H1 (cell line): Measurements from ENCODE around the gene MFSD6L. TPM values are rescaled to one million over a fixed set of nuclear protein-coding genes. Genes with fewer than 3 reads are reported as not detected.

Source experiments
- CTCF ChIA-PET: fragments of 300-600 bp; sonication (Branson Sonifier 250); formaldehyde crosslinking; loops from one replicate; lab custom pipeline; 2021; ENCODE audit not compliant: partially characterized antibody; lab: Charles Lee
- POLR2A ChIA-PET: fragments of 300-600 bp; sonication (Branson Sonifier 250); formaldehyde crosslinking; loops from one replicate; lab custom pipeline; 2021; ENCODE audit warnings: inconsistent platforms; ENCODE audit not compliant: partially characterized antibody; lab: Charles Lee
- DNase-seq, 2 experiments: peaks; one replicate each; pipeline versions ENCODE4 v3.0.0 to v3.0.0-alpha.2; 2010 to 2022; ENCODE audit warnings: low spot score in 2 of 2, low read depth in 1 of 2, mixed read lengths in 1 of 2
- FAIRE-seq: peaks from 2 replicates; lab custom pipeline; 2011; peaks lifted over from hg19 to GRCh38; lab: Jason Lieb, UNC
- H2AFZ ChIP-seq: 2 replicates; pipeline ENCODE4 v1.8.1; 2012; ENCODE audit warnings: low read length, inconsistent platforms
- H2AK5ac ChIP-seq: 2 replicates; pipeline ENCODE4 v1.6.1; 2013; ENCODE audit warnings: low read depth, low read length
- H2BK120ac ChIP-seq: replicated peaks from 2 replicates; pipeline ENCODE3; 2013; ENCODE audit warnings: low read depth, low read length, inconsistent platforms
- H2BK12ac ChIP-seq: 2 replicates; pipeline ENCODE4 v1.6.1; 2013; ENCODE audit warnings: low read depth, low read length
- H2BK15ac ChIP-seq: 2 replicates; pipeline ENCODE4 v1.6.1; 2013; ENCODE audit warnings: low read length
- H2BK20ac ChIP-seq: 2 replicates; pipeline ENCODE4 v1.6.1; 2013; ENCODE audit warnings: low read length
- H2BK5ac ChIP-seq: 2 replicates; pipeline ENCODE4 v1.6.1; 2013; ENCODE audit warnings: low read depth, low read length
- H3K14ac ChIP-seq: 2 replicates; pipeline ENCODE4 v1.6.1; 2013; ENCODE audit warnings: inconsistent platforms; ENCODE audit not compliant: insufficient read length
- H3K18ac ChIP-seq: 2 replicates; pipeline ENCODE4 v1.6.1; 2013; ENCODE audit warnings: low read length; ENCODE audit errors: extremely low read depth
- H3K23ac ChIP-seq: 2 replicates; pipeline ENCODE4 v1.6.1; 2013; ENCODE audit warnings: inconsistent platforms; ENCODE audit not compliant: insufficient read length
- H3K23me2 ChIP-seq: 2 replicates; pipeline ENCODE4 v1.6.1; 2013; ENCODE audit warnings: low read depth, low read length
- H3K27ac ChIP-seq: 2 replicates; pipeline ENCODE4 v1.6.1; 2011; ENCODE audit warnings: low read depth, low read length, inconsistent platforms
- H3K27me3 ChIP-seq, 4 experiments: replicated peaks in 1 of 4; 1 replicate in 1 of 4; 2 replicates in 3 of 4; pipeline versions ENCODE4 v1.6.1 to v1.8.1; 2011 to 2013; ENCODE audit warnings: low read length in 3 of 4, mild to moderate bottlenecking in 3 of 4, inconsistent platforms in 2 of 4, mixed read lengths in 2 of 4, moderate library complexity in 1 of 4; ENCODE audit not compliant: control insufficient read depth in 3 of 4, insufficient read depth in 3 of 4; ENCODE audit errors: extremely low read depth in 1 of 4
- H3K36me3 ChIP-seq, 4 experiments: 2 replicates each; pipeline versions ENCODE4 v1.6.1 to v1.8.1; 2011 to 2013; ENCODE audit warnings: mild to moderate bottlenecking in 4 of 4, low read length in 3 of 4, moderate library complexity in 2 of 4, control low read depth in 1 of 4, inconsistent platforms in 1 of 4; ENCODE audit not compliant: insufficient read depth in 4 of 4, control insufficient read depth in 2 of 4
- H3K4ac ChIP-seq: replicated peaks from 2 replicates; pipeline ENCODE3; 2013; ENCODE audit warnings: low read length, low read depth, mixed read lengths, inconsistent platforms; ENCODE audit not compliant: insufficient read length
- H3K4me1 ChIP-seq, 4 experiments: replicated peaks in 1 of 4; 1 replicate in 1 of 4; 2 replicates in 3 of 4; pipeline versions ENCODE4 v1.6.1 to v1.8.1; 2011 to 2013; ENCODE audit warnings: low read length in 3 of 4, inconsistent platforms in 2 of 4, mixed read lengths in 1 of 4; ENCODE audit not compliant: insufficient read depth in 4 of 4, control insufficient read depth in 3 of 4
- H3K4me2 ChIP-seq, 2 experiments: 2 replicates each; pipeline versions ENCODE4 v1.6.1 to v1.8.1; 2011 to 2013; ENCODE audit warnings: low read depth in 2 of 2, low read length in 2 of 2, control low read depth in 1 of 2, inconsistent platforms in 1 of 2, mild to moderate bottlenecking in 1 of 2; ENCODE audit not compliant: insufficient read depth in 1 of 2
- H3K4me3 ChIP-seq, 4 experiments: fragments of 200-600, 300-600 bp in 1 of 4; sonication (generic), shearing (Covaris generic), sonication (Bioruptor Twin) in 1 of 4; 2 replicates each; pipeline versions ENCODE4 v1.5.1 to v1.8.1; 2011 to 2016; ENCODE audit warnings: low read length in 4 of 4, low read depth in 3 of 4, control low read depth in 2 of 4, inconsistent platforms in 2 of 4, mild to moderate bottlenecking in 2 of 4, mixed read lengths in 1 of 4, moderate library complexity in 1 of 4; ENCODE audit not compliant: insufficient read depth in 2 of 4; ENCODE audit errors: extremely low read depth in 1 of 4
- H3K56ac ChIP-seq: replicated peaks from 2 replicates; pipeline ENCODE3; 2013; ENCODE audit warnings: low read depth, mild to moderate bottlenecking, mixed read lengths, low read length, inconsistent platforms; ENCODE audit not compliant: insufficient read length
- H3K79me1 ChIP-seq: 2 replicates; pipeline ENCODE4 v1.6.1; 2013; ENCODE audit warnings: low read depth, low read length, control low read depth
- H3K79me2 ChIP-seq, 2 experiments: 2 replicates each; pipeline versions ENCODE4 v1.6.1 to v1.8.1; 2012 to 2013; ENCODE audit warnings: low read length in 2 of 2, mild to moderate bottlenecking in 2 of 2, inconsistent platforms in 1 of 2; ENCODE audit not compliant: insufficient read depth in 2 of 2, control insufficient read depth in 1 of 2
- H3K9ac ChIP-seq, 4 experiments: replicated peaks in 1 of 4; 1 replicate in 1 of 4; 2 replicates in 3 of 4; pipeline versions ENCODE4 v1.6.1 to v1.8.1; 2011 to 2013; ENCODE audit warnings: low read depth in 3 of 4, low read length in 3 of 4, control low read depth in 2 of 4, mild to moderate bottlenecking in 2 of 4, moderate library complexity in 2 of 4, inconsistent platforms in 1 of 4; ENCODE audit errors: extremely low read depth in 1 of 4
- H3K9me3 ChIP-seq, 2 experiments: 2 replicates each; pipeline versions ENCODE4 v1.6.1 to v1.8.1; 2012 to 2013; ENCODE audit warnings: mild to moderate bottlenecking in 2 of 2, moderate library complexity in 2 of 2, control low read depth in 1 of 2, inconsistent platforms in 1 of 2, low read depth in 1 of 2, low read length in 1 of 2, mixed read lengths in 1 of 2; ENCODE audit not compliant: insufficient read depth in 2 of 2
- H4K20me1 ChIP-seq, 2 experiments: replicated peaks in 1 of 2; 2 replicates each; pipeline versions ENCODE3 to v1.8.1; 2011 to 2013; ENCODE audit warnings: inconsistent platforms in 2 of 2, low read length in 2 of 2, mild to moderate bottlenecking in 1 of 2; ENCODE audit not compliant: insufficient read depth in 2 of 2, control insufficient read depth in 1 of 2
- H4K5ac ChIP-seq: 2 replicates; pipeline ENCODE4 v1.6.1; 2013; ENCODE audit warnings: low read length, low read depth, mixed read lengths, inconsistent platforms; ENCODE audit not compliant: insufficient read length
- H4K8ac ChIP-seq: 2 replicates; pipeline ENCODE4 v1.8.0; 2013; ENCODE audit warnings: mild to moderate bottlenecking, moderate library complexity, low read length, inconsistent platforms; ENCODE audit not compliant: insufficient read depth; ENCODE audit errors: extremely low read depth
- H4K91ac ChIP-seq: replicated peaks from 2 replicates; pipeline ENCODE3; 2013; ENCODE audit warnings: low read length, mixed read lengths, inconsistent platforms; ENCODE audit not compliant: insufficient read length
- CHD1 ChIP-seq: IDR thresholded peaks from 2 replicates; pipeline ENCODE4 v1.6.1; 2012; ENCODE audit warnings: low read depth, low read length, improper control_type of control experiment
- EP300 ChIP-seq, 2 experiments: IDR thresholded peaks; 1 replicate in 1 of 2; 2 replicates in 1 of 2; pipeline ENCODE4 v1.6.1; 2011 to 2012; ENCODE audit warnings: low read depth in 2 of 2, low read length in 2 of 2, mild to moderate bottlenecking in 2 of 2, borderline replicate concordance in 1 of 2, inconsistent platforms in 1 of 2, moderate library complexity in 1 of 2
- KDM1A ChIP-seq: fragments of 200-600, 300-600 bp; sonication (generic); IDR thresholded peaks from 2 replicates; pipeline ENCODE4 v1.7.1; 2016; ENCODE audit warnings: mild to moderate bottlenecking, low read length, borderline replicate concordance
- MAFK ChIP-seq: IDR thresholded peaks from 2 replicates; pipeline ENCODE4 v1.6.1; 2012; ENCODE audit warnings: low read depth, mild to moderate bottlenecking, improper control_type of control experiment, low read length
- MAX ChIP-seq: IDR thresholded peaks from 2 replicates; pipeline ENCODE4 v1.6.1; 2012; ENCODE audit warnings: inconsistent platforms
- NANOG ChIP-seq: IDR thresholded peaks from 2 replicates; pipeline ENCODE4 v1.6.1; 2011; ENCODE audit warnings: low read length, low read depth, mild to moderate bottlenecking, inconsistent platforms; ENCODE audit not compliant: insufficient read depth, poor library complexity, severe bottlenecking
- SIRT6 ChIP-seq: IDR thresholded peaks from one replicate; pipeline ENCODE4 v1.7.1; 2012; ENCODE audit warnings: low read length, inconsistent platforms
- WGBS, 2 experiments: shearing (Covaris generic) in 1 of 2; methylation state at CpG; one replicate each; pipeline versions ENCODE4 v1.1.6 to v1.1.7; 2013 to 2015; ENCODE audit warnings: low lambda C conversion rate in 2 of 2, mixed read lengths in 2 of 2, inconsistent platforms in 1 of 2, low coverage in 1 of 2, missing lambda C conversion rate in 1 of 2; ENCODE audit not compliant: insufficient replicate concordance in 2 of 2, insufficient coverage in 1 of 2, insufficient read length in 1 of 2; ENCODE audit errors: extremely low coverage in 1 of 2, missing lambda C conversion rate in 1 of 2; 5-methylcytosine and 5-hydroxymethylcytosine counted together
- polyA plus RNA-seq, 7 experiments: library from polyadenylated mRNA; depleted of rRNA in 3 of 7; stranded (reverse) in 5 of 7; unstranded in 2 of 7; fragments of >200 nt in 5 of 7; fragments of 200-250 nt in 2 of 7; gene quantifications; 1 replicate in 5 of 7; 2 replicates in 1 of 7; 4 replicates in 1 of 7; pipeline versions ENCODE4 v1.2.1 to v1.2.3, GENCODE V29; 2011 to 2013; ENCODE audit warnings: missing spikeins in 2 of 7, mixed read lengths in 2 of 7
- total RNA-seq: library from RNA; stranded (reverse); fragmentation: NEBNext Ultra II Directional; extraction: Animal tissue kit (Norgen Biotek cat#: 25700); gene quantifications from 2 replicates; pipeline ENCODE4 v1.2.1, GENCODE V29; 2021

MFSD6L gene
- total and polyA plus RNA-seq, 2 of the 8 experiments (the other 6 are each of a cell fraction or from before 2014, with no cell fraction given), result 2.6 to 2.7 TPM

DNA sequence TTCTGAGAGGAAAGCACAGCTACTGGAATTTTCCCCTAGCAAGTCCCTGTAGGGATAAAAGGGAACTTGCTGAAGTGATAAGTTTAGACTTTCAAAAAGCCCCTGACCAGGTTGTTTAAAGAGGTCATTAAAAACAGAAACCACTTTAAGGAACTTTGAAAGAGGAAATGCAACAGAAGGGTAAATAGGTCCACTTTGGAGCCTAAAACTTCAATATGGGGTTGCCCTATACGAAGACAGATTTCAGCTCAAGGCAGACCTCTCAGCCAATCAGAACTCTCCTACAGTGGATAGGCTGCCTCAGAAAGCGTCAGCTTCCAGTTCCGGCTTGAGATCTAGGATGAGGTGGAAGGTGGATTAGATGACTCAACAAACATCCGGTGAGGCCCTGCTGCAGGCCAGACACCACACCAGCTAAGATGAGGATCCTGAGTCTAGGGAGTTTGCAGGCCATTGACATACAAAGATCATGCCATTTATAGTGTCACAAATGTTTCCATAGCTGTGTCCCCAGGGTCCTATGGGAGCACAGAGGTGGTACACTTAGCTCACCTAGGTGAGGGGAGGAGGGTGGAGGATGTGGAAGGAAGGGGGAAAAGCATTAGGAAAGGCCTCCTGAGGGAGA is 7.9 kb upstream of the MFSD6L start:
- no peak overlapping the region for H2BK12ac ChIP-seq
- no peak overlapping the region for H2BK20ac ChIP-seq
- H2AFZ ChIP-seq, result 0 out of 2 replicates have a peak overlapping the region, but pooled peaks have one; percentile 46
- no peak for FAIRE-seq
- POLR2A ChIA-PET, result no interaction called here
- H3K23me2 ChIP-seq, result no peaks in the 10 kb centered on the region
- H3K4me3 ChIP-seq, result no peak overlapping the region
- WGBS, 2 experiments, result 81% methylated on average over 4 of the region's 4 CpGs; no CpG with 5 or more reads in 1 of the 2 experiments
- peaks cover 0 to 9% (median 4%) of the 10 kb centered on the region in 4 experiments; a peak in 2 of 7 replicates for H3K4me1 ChIP-seq
- H3K18ac ChIP-seq, result no peak overlapping the region
- no peak overlapping the region for H2BK15ac ChIP-seq
- no peaks in the 10 kb centered on the region for H4K20me1 ChIP-seq
- CTCF ChIA-PET, result interaction anchor here (0.6 to 8.2 kb wide), 10 partner anchors 13 to 155 kb away, joined by 3 to 107 read pairs (median 6); no protein-coding TSS in a partner anchor
- H2BK120ac ChIP-seq, result no peak overlapping the region
- no peak overlapping the region for H4K8ac ChIP-seq
- no peak overlapping the region for H4K5ac ChIP-seq
- no peak overlapping the region for H4K91ac ChIP-seq
- H3K27me3 ChIP-seq, result no peaks in the 10 kb centered on the region; a peak in 1 of 7 replicates
- H3K79me2 ChIP-seq, result no peaks in the 10 kb centered on the region
- H3K9me3 ChIP-seq, result no peaks in the 10 kb centered on the region
- peak in 1 of 2 experiments; percentile 16 for DNase-seq
- H3K79me1 ChIP-seq, result no peaks in the 10 kb centered on the region
- no peak overlapping the region for H2BK5ac ChIP-seq
- H3K14ac ChIP-seq, result no peak overlapping the region
- H3K4ac ChIP-seq, result no peak overlapping the region
- H3K9ac ChIP-seq, result no peak overlapping the region; a peak in 1 of 7 replicates
- no peak overlapping the region for H3K56ac ChIP-seq
- no peak overlapping the region for H3K23ac ChIP-seq
- no peak overlapping the region for H2AK5ac ChIP-seq
- no peak overlapping the region for H3K4me2 ChIP-seq
- TF ChIP-seq EP300 (IDR thresholded peaks at IDR 0.05; ENCODE audit: borderline replicate concordance in 1 of 2, low read depth in 2 of 2, low read length in 2 of 2), result no peak
- no peak for TF ChIP-seq MAFK
- TF ChIP-seq MAX, result no peak
- TF ChIP-seq KDM1A, result no peak
- no peak for TF ChIP-seq CHD1
- no peak for TF ChIP-seq SIRT6
- no peak for TF ChIP-seq NANOG
- H3K36me3 ChIP-seq, result no peaks in the 10 kb centered on the region
- H3K27ac ChIP-seq, result no peak overlapping the region
